ENCODE results near the gene PARL.

The PARL gene

DNA sequence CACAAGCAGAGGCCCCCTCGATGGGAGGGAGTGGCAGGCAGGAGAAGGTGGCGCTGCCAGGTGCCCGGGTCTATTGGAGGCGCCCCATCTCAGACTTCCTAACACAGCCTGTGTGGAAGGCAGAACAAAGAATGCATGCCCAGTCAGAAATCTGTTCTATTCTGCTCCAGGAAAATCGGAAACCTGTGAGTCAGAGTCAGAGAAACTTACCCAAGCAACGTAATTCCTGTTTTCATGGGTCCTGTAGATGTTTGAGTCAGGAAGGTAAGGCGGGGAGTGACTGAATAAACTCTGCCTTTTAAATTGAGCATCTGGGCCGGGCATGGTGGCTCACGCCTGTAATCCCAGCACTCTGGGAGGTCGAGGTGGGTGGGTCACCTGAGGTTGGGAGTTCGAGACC lies 73.0 kb downstream of the PARL start:
- H3K9me3 ChIP-seq = no peaks in the 10 kb centered on the region
- H3K27ac ChIP-seq = no peak overlapping the region
- no peak overlapping the region for H3K4me3 ChIP-seq (ENCODE audit: low read depth in 1 of 2, low read length in 1 of 2)
- no peaks in the 10 kb centered on the region for H3K4me1 ChIP-seq (ENCODE audit: control insufficient read depth in 1 of 2, insufficient read depth in 1 of 2, low read depth in 1 of 2, low read length in 1 of 2)
- peaks cover 64% of the 10 kb centered on the region for H3K36me3 ChIP-seq
- TF ChIP-seq, protein P1, sequence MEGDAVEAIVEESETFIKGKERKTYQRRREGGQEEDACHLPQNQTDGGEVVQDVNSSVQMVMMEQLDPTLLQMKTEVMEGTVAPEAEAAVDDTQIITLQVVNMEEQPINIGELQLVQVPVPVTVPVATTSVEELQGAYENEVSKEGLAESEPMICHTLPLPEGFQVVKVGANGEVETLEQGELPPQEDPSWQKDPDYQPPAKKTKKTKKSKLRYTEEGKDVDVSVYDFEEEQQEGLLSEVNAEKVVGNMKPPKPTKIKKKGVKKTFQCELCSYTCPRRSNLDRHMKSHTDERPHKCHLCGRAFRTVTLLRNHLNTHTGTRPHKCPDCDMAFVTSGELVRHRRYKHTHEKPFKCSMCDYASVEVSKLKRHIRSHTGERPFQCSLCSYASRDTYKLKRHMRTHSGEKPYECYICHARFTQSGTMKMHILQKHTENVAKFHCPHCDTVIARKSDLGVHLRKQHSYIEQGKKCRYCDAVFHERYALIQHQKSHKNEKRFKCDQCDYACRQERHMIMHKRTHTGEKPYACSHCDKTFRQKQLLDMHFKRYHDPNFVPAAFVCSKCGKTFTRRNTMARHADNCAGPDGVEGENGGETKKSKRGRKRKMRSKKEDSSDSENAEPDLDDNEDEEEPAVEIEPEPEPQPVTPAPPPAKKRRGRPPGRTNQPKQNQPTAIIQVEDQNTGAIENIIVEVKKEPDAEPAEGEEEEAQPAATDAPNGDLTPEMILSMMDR (IDR thresholded peaks at IDR 0.05) = no peak
- H3K27me3 ChIP-seq = no peaks in the 10 kb centered on the region

DNA sequence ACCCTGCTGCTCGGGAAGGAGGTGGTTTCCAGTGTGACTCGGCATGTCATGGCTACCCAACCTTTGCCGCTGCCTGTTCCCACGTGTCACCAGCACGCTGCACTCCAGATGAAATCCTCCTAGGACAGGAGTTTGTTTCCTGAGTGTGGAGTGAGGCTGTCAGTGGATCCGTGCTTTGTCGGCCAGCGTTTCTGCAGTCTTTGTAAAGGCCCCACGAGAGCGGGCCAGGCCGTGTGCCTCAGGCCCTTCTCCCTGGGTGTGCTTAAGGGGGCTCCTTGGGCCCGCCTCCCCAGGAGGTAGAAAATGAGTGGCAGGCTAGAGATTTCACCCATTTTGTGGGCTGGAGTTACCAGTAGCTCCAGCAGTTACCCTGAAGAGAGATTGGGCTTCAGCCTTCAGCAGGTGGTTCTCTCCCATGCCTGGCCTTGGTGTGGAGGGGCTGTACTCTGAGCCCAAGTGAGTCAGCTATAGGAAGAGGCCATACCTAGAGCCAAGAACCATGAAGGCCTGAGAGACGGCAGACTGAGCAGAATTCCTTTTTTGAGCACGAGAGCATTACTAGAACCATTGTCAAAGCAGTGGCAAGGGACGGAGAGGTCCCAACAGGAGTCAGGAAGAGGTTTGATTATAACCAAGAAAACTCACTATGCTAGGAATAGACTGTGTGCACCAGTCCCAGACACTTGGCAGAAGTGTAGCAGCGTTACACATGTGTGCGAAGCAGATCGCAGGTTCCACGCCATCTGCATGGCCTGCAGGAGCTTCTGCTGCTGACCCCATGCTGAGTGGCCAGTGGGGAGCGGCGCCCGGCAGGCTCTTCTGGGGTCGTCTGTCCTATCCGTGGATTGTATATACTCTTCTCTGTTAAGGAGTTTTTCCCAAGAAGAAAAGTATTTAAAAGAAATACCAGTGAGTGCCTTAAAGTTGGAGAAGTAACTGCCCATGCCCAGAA lies 73.8 kb downstream of the PARL start:
- Histone ChIP-seq H3K4me1 (ENCODE audit: control insufficient read depth in 1 of 2, insufficient read depth in 1 of 2, low read depth in 1 of 2, low read length in 1 of 2) (no peaks in the 10 kb centered on the region), H3K27ac (no peak overlapping the region), H3K36me3 (peaks cover 65% of the 10 kb centered on the region), H3K9me3 (no peaks in the 10 kb centered on the region), H3K27me3 (no peaks in the 10 kb centered on the region), H3K4me3 (ENCODE audit: low read depth in 1 of 2, low read length in 1 of 2) (no peak overlapping the region)
- TF ChIP-seq, protein P1 (IDR thresholded peaks at IDR 0.05) = no peak

DNA sequence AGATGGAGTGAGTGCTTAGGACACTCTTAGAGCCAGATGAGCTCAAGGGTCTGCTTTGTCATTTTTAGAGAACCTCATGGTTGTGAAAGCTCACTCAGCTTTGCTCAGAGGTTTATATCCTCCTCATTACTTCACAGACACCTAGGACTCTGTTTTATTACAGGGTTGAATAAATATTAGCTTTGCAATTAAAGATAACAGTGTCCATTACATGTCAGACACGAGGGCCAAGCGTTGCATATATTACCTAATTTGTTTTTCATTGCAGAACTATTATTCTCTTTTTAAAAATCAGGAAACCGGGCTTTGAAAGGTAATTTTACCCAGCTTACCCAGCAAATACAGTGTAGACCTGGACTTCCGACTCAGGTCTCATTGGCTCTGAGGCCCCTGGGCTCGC lies 75.4 kb downstream of the PARL start:
- H3K27ac ChIP-seq = no peak overlapping the region
- no peaks in the 10 kb centered on the region for H3K4me1 ChIP-seq (ENCODE audit: control insufficient read depth in 1 of 2, insufficient read depth in 1 of 2, low read depth in 1 of 2, low read length in 1 of 2)
- no peaks in the 10 kb centered on the region for H3K27me3 ChIP-seq
- peaks cover 75% of the 10 kb centered on the region for H3K36me3 ChIP-seq
- no peak overlapping the region for H3K4me3 ChIP-seq (ENCODE audit: low read depth in 1 of 2, low read length in 1 of 2)
- TF ChIP-seq, protein P1 (IDR thresholded peaks at IDR 0.05) = no peak
- no peaks in the 10 kb centered on the region for H3K9me3 ChIP-seq

GRCh38 chr3:183808355-183808754 lies 76.3 kb downstream of the PARL start:
- H3K9me3 ChIP-seq = no peaks in the 10 kb centered on the region
- H3K27ac ChIP-seq = no peak overlapping the region
- TF ChIP-seq, protein P1 (IDR thresholded peaks at IDR 0.05) = no peak
- no peaks in the 10 kb centered on the region for H3K27me3 ChIP-seq
- no peaks in the 10 kb centered on the region for H3K4me1 ChIP-seq (ENCODE audit: control insufficient read depth in 1 of 2, insufficient read depth in 1 of 2, low read depth in 1 of 2, low read length in 1 of 2)
- H3K36me3 ChIP-seq = peaks cover 83% of the 10 kb centered on the region
- H3K4me3 ChIP-seq (ENCODE audit: low read depth in 1 of 2, low read length in 1 of 2) = no peak overlapping the region

- Histone ChIP-seq H3K4me1 (ENCODE audit: control insufficient read depth in 1 of 2, insufficient read depth in 1 of 2, low read depth in 1 of 2, low read length in 1 of 2) (no peaks in the 10 kb centered on the region), H3K9me3 (no peaks in the 10 kb centered on the region), H3K27ac (no peak overlapping the region), H3K4me3 (ENCODE audit: low read depth in 1 of 2, low read length in 1 of 2) (no peak overlapping the region), H3K36me3 (peaks cover 88% of the 10 kb centered on the region), H3K27me3 (no peaks in the 10 kb centered on the region)
- TF ChIP-seq, protein P1 (IDR thresholded peaks at IDR 0.05) = no peak
Observed at GRCh38 chr3:183807881-183808280, 76.8 kb downstream of the PARL start.

Measured in neutrophil (primary cell).